GM12878 (cell line): Measurements from ENCODE around the gene SLC45A1. TPM values are rescaled to one million over a fixed set of nuclear protein-coding genes. Genes with fewer than 3 reads are reported as not detected.

ENCODE experiments used
- ATAC-seq: fragments of 200-7000 bp; cut with Tn5 transposase; 3 replicates; pipeline ENCODE4 v1.9.1; 2020; ENCODE audit warnings: mild to moderate bottlenecking, moderate library complexity
- BruUV-seq: library from RNA; stranded (reverse); fragments of 400-500 nt; replicated peaks from 2 replicates; lab custom pipeline; 2021; lab: Mats Ljungman, UMichigan
- CTCF ChIA-PET: fragments of 300-600 bp; sonication (Branson Sonifier 250); formaldehyde crosslinking; extraction: SDS; loops from one replicate; lab custom pipeline; 2021; ENCODE audit warnings: inconsistent platforms; lab: Yijun Ruan, JAX
- POLR2A ChIA-PET: fragments of 350-600 bp; formaldehyde crosslinking; extraction: SDS; loops from one replicate; lab custom pipeline; 2021; ENCODE audit warnings: inconsistent platforms; lab: Charles Lee
- RAD21 ChIA-PET: fragments of 300-600 bp; sonication (Branson Sonifier 250); formaldehyde crosslinking; loops from one replicate; lab custom pipeline; 2023; ENCODE audit warnings: antibody characterized with exemption; ENCODE audit not compliant: unreplicated experiment; lab: Charles Lee
- SMC1A ChIA-PET: fragments of 300-600 bp; sonication (Branson Sonifier 250); formaldehyde crosslinking; loops from one replicate; lab custom pipeline; 2023; ENCODE audit not compliant: unreplicated experiment, uncharacterized antibody; lab: Charles Lee
- DNase-seq: peaks from one replicate; pipeline ENCODE4 v3.0.0-alpha.2; 2011; ENCODE audit warnings: low read depth, low spot score
- FAIRE-seq: peaks from 3 replicates; lab custom pipeline; 2011; peaks lifted over from hg19 to GRCh38; lab: Jason Lieb, UNC
- H2AFZ ChIP-seq: 2 replicates; pipeline ENCODE4 v1.6.0; 2011; ENCODE audit warnings: low read depth, low read length, control low read depth; ENCODE audit not compliant: control insufficient read depth
- H3K27ac ChIP-seq: 2 replicates; pipeline ENCODE4 v1.5.1; 2011; ENCODE audit warnings: control low read depth; ENCODE audit not compliant: control insufficient read depth, insufficient read depth
- H3K27me3 ChIP-seq, 2 experiments: replicated peaks in 1 of 2; 2 replicates each; pipeline versions ENCODE4 v1.6.0 to v1.6.1; 2011; ENCODE audit warnings: low read length in 1 of 2; ENCODE audit not compliant: control insufficient read depth in 2 of 2, insufficient read depth in 2 of 2
- H3K36me3 ChIP-seq, 2 experiments: 2 replicates each; pipeline ENCODE4 v1.5.1; 2011; ENCODE audit warnings: low read length in 1 of 2; ENCODE audit not compliant: control insufficient read depth in 2 of 2, insufficient read depth in 2 of 2
- H3K4me1 ChIP-seq: 2 replicates; pipeline ENCODE4 v1.6.1; 2011; ENCODE audit warnings: mild to moderate bottlenecking, low read length, moderate library complexity, mixed read lengths; ENCODE audit not compliant: control insufficient read depth, insufficient read depth
- H3K4me2 ChIP-seq: 2 replicates; pipeline ENCODE4 v1.6.0; 2011; ENCODE audit warnings: control low read depth; ENCODE audit not compliant: control insufficient read depth, insufficient read depth
- H3K4me3 ChIP-seq: fragments of 200-600 bp; sonication (generic); 2 replicates; pipeline ENCODE4 v1.5.1; 2016
- H3K79me2 ChIP-seq: 2 replicates; pipeline ENCODE4 v1.6.0; 2011; ENCODE audit warnings: low read length; ENCODE audit not compliant: control insufficient read depth, insufficient read depth
- H3K9ac ChIP-seq: 2 replicates; pipeline ENCODE4 v1.8.0; 2011; ENCODE audit warnings: low read length, control low read depth, mixed read lengths; ENCODE audit not compliant: control insufficient read depth, insufficient read depth
- H3K9me3 ChIP-seq: replicated peaks from 3 replicates; pipeline ENCODE4 v1.5.1; 2011; ENCODE audit warnings: mild to moderate bottlenecking, low read length; ENCODE audit not compliant: control insufficient read depth, insufficient read depth
- H4K20me1 ChIP-seq: 2 replicates; pipeline ENCODE4 v1.6.0; 2011; ENCODE audit not compliant: control insufficient read depth, insufficient read depth
- CBX5 ChIP-seq: sonication (generic); IDR thresholded peaks from 2 replicates; pipeline ENCODE4 v1.6.1; 2016; ENCODE audit warnings: low read depth, moderate library complexity, mild to moderate bottlenecking, inconsistent platforms
- CHD4 ChIP-seq: fragments of 200-600 bp; sonication (generic); IDR thresholded peaks from 2 replicates; pipeline ENCODE4 v1.6.1; 2016; ENCODE audit warnings: mild to moderate bottlenecking
- ESRRA ChIP-seq: IDR thresholded peaks from 2 replicates; pipeline ENCODE4 v1.6.1; 2012; ENCODE audit warnings: mild to moderate bottlenecking, low read length, improper control_type of control experiment
- MLLT1 ChIP-seq: fragments of 450-650 bp; IDR thresholded peaks from 2 replicates; pipeline ENCODE4 v1.6.1; 2016; ENCODE audit warnings: mild to moderate bottlenecking
- NBN ChIP-seq: fragments of 450-650 bp; IDR thresholded peaks from 2 replicates; pipeline ENCODE4 v1.6.1; 2016
- RBBP5 ChIP-seq: fragments of 200-600 bp; sonication (generic); conservative IDR thresholded peaks from 2 replicates; pipeline ENCODE4 v1.6.1; 2016
- SREBF2 ChIP-seq: IDR thresholded peaks from 2 replicates; pipeline ENCODE4 v1.6.1; 2012; ENCODE audit warnings: mild to moderate bottlenecking, low read length
- SUPT20H ChIP-seq: IDR thresholded peaks from 2 replicates; pipeline ENCODE4 v1.6.1; 2011; ENCODE audit warnings: low read depth, mild to moderate bottlenecking, low read length, moderate library complexity, borderline replicate concordance; ENCODE audit not compliant: control insufficient read depth
- ZBTB40 ChIP-seq: fragments of 450-650 bp; IDR thresholded peaks from 2 replicates; pipeline ENCODE4 v1.6.1; 2016; ENCODE audit warnings: mild to moderate bottlenecking, moderate library complexity, borderline replicate concordance
- ZNF592 ChIP-seq: fragments of 450-650 bp; IDR thresholded peaks from 2 replicates; pipeline ENCODE4 v1.6.1; 2017; ENCODE audit warnings: mild to moderate bottlenecking, moderate library complexity
- ZSCAN29 ChIP-seq: fragments of 450-650 bp; IDR thresholded peaks from 2 replicates; pipeline ENCODE4 v1.6.1; 2017; ENCODE audit warnings: mild to moderate bottlenecking, moderate library complexity
- ZZZ3 ChIP-seq: IDR thresholded peaks from 2 replicates; pipeline ENCODE4 v1.6.1; 2011; ENCODE audit warnings: low read depth; ENCODE audit not compliant: control insufficient read depth, insufficient read length
- WGBS: methylation state at CpG from one replicate; pipeline ENCODE4 v1.1.6; 2016; ENCODE audit warnings: low lambda C conversion rate; ENCODE audit not compliant: insufficient replicate concordance, insufficient coverage; ENCODE audit errors: missing lambda C conversion rate; 5-methylcytosine and 5-hydroxymethylcytosine counted together
- in situ Hi-C: fragments of 300-500 bp; cut with MboI; formaldehyde crosslinking; loops from 9 replicates; pipeline ENCODE4 v1.14.3; 2018; ENCODE audit warnings: mixed read lengths
- intact Hi-C: fragments of 100-400 bp; cut with micrococcal nuclease; formaldehyde crosslinking; loops from one replicate; pipeline ENCODE4 v1.14.2; 2022; ENCODE audit not compliant: unreplicated experiment
- polyA plus RNA-seq, 11 experiments: library from polyadenylated mRNA; depleted of rRNA in 4 of 11; unstranded in 6 of 11; stranded (reverse) in 5 of 11; fragments of >200 nt; fragmentation: Nextera tagmentation in 4 of 11; fragmentation: Illumina TruSeq in 1 of 11; extraction: Ambion mirVana in 4 of 11; extraction: Trizol in 1 of 11; gene quantifications; 1 replicate in 1 of 11; 2 replicates in 10 of 11; pipeline versions ENCODE4 v1.2.1 to v1.2.3, GENCODE V29; 2011 to 2016; ENCODE audit warnings: inconsistent platforms in 2 of 11, missing spikeins in 2 of 11, low read depth in 1 of 11
- total RNA-seq, 4 experiments: library from RNA; depleted of rRNA in 3 of 4; stranded (reverse); fragments of >200 nt in 3 of 4; fragmentation: Illumina TruSeq in 1 of 4; extraction: Trizol in 1 of 4; gene quantifications; 2 replicates each; pipeline versions ENCODE4 v1.2.1 to v1.2.3, GENCODE V29; 2013 to 2021
- TF ChIP-seq, protein P1 (sequence below): fragments of 450-650 bp; IDR thresholded peaks from 2 replicates; pipeline ENCODE4 v1.6.1; 2017; ENCODE audit warnings: borderline replicate concordance

Gene SLC45A1
- total and polyA plus RNA-seq, 10 of the 15 experiments (the other 5 are each of a cell fraction or from before 2014, with no cell fraction given) = 0.07 to 0.23 (median 0.13) TPM; not detected in 6

DNA sequence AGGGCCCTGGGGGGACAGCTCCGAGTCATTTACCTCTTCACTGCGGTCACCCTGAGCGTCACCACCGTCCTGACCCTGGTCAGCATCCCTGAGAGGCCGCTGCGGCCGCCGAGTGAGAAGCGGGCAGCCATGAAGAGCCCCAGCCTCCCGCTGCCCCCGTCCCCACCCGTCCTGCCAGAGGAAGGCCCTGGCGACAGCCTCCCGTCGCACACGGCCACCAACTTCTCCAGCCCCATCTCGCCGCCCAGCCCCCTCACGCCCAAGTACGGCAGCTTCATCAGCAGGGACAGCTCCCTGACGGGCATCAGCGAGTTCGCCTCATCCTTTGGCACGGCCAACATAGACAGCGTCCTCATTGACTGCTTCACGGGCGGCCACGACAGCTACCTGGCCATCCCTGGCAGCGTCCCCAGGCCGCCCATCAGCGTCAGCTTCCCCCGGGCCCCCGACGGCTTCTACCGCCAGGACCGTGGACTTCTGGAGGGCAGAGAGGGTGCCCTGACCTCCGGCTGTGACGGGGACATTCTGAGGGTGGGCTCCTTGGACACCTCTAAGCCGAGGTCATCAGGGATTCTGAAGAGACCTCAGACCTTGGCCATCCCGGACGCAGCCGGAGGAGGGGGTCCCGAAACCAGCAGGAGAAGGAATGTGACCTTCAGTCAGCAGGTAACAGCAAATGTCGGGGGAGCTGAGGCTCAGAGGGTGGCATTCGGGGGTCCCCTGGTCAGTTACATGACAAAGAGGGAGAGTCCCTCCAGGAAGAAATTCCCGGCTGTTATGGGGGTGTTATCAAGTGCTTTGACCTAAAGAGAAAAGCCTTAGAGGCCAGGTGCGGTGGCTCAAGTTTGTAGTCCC is 12.6 kb downstream of the SLC45A1 start:
- Histone ChIP-seq H3K4me1 (no peaks in the 10 kb centered on the region), H3K9me3 (no peaks in the 10 kb centered on the region; the same call in 2 of the 3 replicates), H3K4me2 (no peak overlapping the region), H3K9ac (no peak overlapping the region), H3K79me2 (no peaks in the 10 kb centered on the region), H3K4me3 (no peak overlapping the region), H3K36me3 (no peaks in the 10 kb centered on the region), H2AFZ (no peak overlapping the region), H3K27ac (no peak overlapping the region), H4K20me1 (no peaks in the 10 kb centered on the region), H3K27me3 (no peaks in the 10 kb centered on the region; a peak in 1 of 4 replicates)
- ChIA-PET CTCF (no interaction called here), RAD21 (no interaction called here), SMC1A (no interaction called here), POLR2A (no interaction called here)
- ATAC-seq = no peak
- WGBS = 81% methylated on average over 47 of the region's 47 CpGs
- in situ Hi-C loops (no loop called here), intact Hi-C loops (no loop called here)
- FAIRE-seq = no peak
- no TSS peak for BruUV-seq
- no peak for DNase-seq
- TF ChIP-seq ZBTB40 (no peak), ZZZ3 (no peak), SREBF2 (no peak), ESRRA (no peak), CBX5 (no peak), MLLT1 (no peak), SUPT20H (no peak), RBBP5 (no peak), ZNF592 (no peak), NBN (no peak), CHD4 (no peak), ZSCAN29 (no peak)
- TF ChIP-seq, protein P1, sequence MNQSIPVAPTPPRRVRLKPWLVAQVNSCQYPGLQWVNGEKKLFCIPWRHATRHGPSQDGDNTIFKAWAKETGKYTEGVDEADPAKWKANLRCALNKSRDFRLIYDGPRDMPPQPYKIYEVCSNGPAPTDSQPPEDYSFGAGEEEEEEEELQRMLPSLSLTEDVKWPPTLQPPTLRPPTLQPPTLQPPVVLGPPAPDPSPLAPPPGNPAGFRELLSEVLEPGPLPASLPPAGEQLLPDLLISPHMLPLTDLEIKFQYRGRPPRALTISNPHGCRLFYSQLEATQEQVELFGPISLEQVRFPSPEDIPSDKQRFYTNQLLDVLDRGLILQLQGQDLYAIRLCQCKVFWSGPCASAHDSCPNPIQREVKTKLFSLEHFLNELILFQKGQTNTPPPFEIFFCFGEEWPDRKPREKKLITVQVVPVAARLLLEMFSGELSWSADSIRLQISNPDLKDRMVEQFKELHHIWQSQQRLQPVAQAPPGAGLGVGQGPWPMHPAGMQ = no peak
